ENCODE measurements around the gene LINGO3.

LINGO3 gene

GRCh38 chr19:2308114-2308556, at the start of gene LINGO3:
Gene LINGO3, minus strand, starts transcription at chr19:2308154. Its CDS starts 16,378 bp downstream, at chr19:2291776.
- no peak for TF ChIP-seq CTCF (IDR thresholded peaks at IDR 0.05; ENCODE audit: low read depth, low read length, missing control alignments)
- H3K4me3 ChIP-seq (ENCODE audit: low read depth, low read length), result peak within 1 kb of the TSS; percentile 18
- in situ Hi-C loops (cut with HindIII; ENCODE audit: low sequenced_read_pairs), result no loop called here
- no peak for DNase-seq (ENCODE audit: low read depth)

GRCh38 chr19:2356036-2356646, 48.2 kb upstream of the LINGO3 start:
- in situ Hi-C loops (cut with HindIII; ENCODE audit: low sequenced_read_pairs), result no loop called here
- no peak for TF ChIP-seq CTCF (IDR thresholded peaks at IDR 0.05; ENCODE audit: low read depth, low read length, missing control alignments)
- no peak overlapping the region for H3K4me3 ChIP-seq (ENCODE audit: low read depth, low read length)
- no peak for DNase-seq (ENCODE audit: low read depth)

- in situ Hi-C loops (cut with HindIII; ENCODE audit: low sequenced_read_pairs), result no loop called here
- no peak overlapping the region for H3K4me3 ChIP-seq (ENCODE audit: low read depth, low read length)
- DNase-seq (ENCODE audit: low read depth), result no peak
- no peak for TF ChIP-seq CTCF (IDR thresholded peaks at IDR 0.05; ENCODE audit: low read depth, low read length, missing control alignments)
These were observed 47.4 kb upstream of the LINGO3 start for GRCh38 chr19:2355168-2356035.

- DNase-seq (ENCODE audit: low read depth), result no peak
- H3K4me3 ChIP-seq (ENCODE audit: low read depth, low read length), result no peak overlapping the region
- in situ Hi-C loops (cut with HindIII; ENCODE audit: low sequenced_read_pairs), result no loop called here
- TF ChIP-seq CTCF (IDR thresholded peaks at IDR 0.05; ENCODE audit: low read depth, low read length, missing control alignments), result no peak
These were observed 46.7 kb upstream of the LINGO3 start for GRCh38 chr19:2354670-2355069.

- TF ChIP-seq CTCF (IDR thresholded peaks at IDR 0.05; ENCODE audit: low read depth, low read length, missing control alignments), result no peak
- H3K4me3 ChIP-seq (ENCODE audit: low read depth, low read length), result no peak overlapping the region
- DNase-seq (ENCODE audit: low read depth), result no peak
- in situ Hi-C loops (cut with HindIII; ENCODE audit: low sequenced_read_pairs), result no loop called here
These were observed 46.1 kb upstream of the LINGO3 start for GRCh38 chr19:2353887-2354592.

GRCh38 chr19:2353159-2353886, 45.4 kb upstream of the LINGO3 start:
- TF ChIP-seq CTCF (IDR thresholded peaks at IDR 0.05; ENCODE audit: low read depth, low read length, missing control alignments), result no peak
- DNase-seq (ENCODE audit: low read depth), result no peak
- in situ Hi-C loops (cut with HindIII; ENCODE audit: low sequenced_read_pairs), result no loop called here
- no peak overlapping the region for H3K4me3 ChIP-seq (ENCODE audit: low read depth, low read length)

Data from astrocyte of the cerebellum (primary cell).